ENCODE results near the gene EIF5A. TPM values are rescaled to one million over a fixed set of nuclear protein-coding genes. Genes with fewer than 3 reads are reported as not detected.
A peak's percentile ranks its signal among the peaks of the same experiment; 100 is the strongest.

Gene EIF5A
- polyA plus RNA-seq, 2 of the 4 experiments (the other 2 are of a cell fraction), result 969 to 1,918 TPM

DNA sequence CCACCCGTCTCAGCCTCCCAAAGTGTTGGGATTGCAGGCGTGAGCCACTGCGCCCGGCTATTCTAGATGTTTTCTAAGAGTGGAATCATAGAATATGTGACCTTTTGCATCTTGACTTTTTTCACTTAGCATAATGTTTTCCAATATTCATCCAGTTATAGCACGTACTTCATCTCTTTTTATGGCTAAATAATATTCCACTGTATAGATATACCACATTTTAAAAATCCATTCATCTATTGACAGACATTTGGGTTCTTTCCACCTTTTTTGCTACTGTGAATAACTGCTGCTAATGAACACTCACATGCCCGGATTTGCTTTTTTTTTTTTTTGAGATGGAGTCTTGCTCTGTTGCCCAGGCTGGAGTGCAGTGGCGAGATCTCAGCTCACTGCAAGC lies 3.2 kb upstream of the EIF5A start (continued):
- TF ChIP-seq EP300 (IDR thresholded peaks at IDR 0.05) (no peak), CEBPB (IDR thresholded peaks at IDR 0.05) (no peak), HDAC2 (IDR thresholded peaks at IDR 0.05) (no peak)

DNA sequence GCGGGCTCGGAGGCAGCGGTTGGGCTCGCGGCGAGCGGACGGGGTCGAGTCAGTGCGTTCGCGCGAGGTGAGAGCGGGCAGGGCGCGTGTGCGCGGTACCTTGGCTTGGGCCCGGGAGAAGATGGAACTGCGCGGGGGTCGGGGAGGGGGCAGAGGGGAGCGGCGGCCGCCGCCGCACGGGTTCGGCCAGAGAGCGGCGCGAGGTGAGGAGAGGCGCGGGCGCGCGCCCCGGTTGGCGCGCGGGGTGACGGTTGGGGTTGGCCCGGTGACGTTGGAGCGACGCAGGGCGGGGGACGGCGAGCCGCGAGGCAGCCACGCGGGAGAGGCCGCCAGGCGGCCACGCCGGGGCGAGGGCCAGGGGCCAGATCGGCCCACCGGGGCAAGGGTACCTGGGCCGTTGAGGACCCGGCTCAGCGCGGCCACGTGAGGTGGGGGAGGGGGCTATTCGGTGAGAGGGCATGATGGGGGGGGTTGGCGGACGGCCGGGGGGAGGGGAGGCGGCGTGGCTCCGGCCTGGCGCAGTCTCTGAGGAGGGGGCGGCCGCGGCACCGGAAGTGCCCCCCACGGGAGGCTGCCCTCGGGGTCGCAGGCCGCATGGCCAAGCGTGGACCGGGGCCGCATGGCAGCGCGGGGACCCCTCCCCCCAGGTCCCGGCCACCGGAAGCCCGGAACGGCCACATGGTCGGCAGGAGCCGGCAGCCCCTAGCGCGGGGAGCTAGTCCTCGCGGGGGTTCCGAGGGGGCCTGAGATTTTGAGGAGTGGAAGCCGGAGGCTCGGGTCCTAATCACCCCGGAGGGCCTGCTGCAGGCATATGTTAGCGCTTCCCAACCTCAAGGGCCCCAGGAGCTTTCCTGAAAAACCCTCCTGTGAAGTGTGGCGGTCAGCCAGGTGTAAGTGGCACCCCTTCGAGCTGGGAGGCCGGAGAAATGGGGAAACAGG lies 527 bp downstream of the EIF5A start:
- peak overlapping the region; percentile 95 for H3K4me2 ChIP-seq
- H3K4me3 ChIP-seq, result peak overlapping the region; percentile 98
- peak overlapping the region; percentile 98 to 100 for H3K27ac ChIP-seq
- ChIA-PET POLR2A (interaction anchor here (0.5 to 1.1 kb wide), 2 partner anchors 96 to 176 kb away, joined by 3 to 4 read pairs; partner anchors contain the start of genes POLR2A and TMEM256), CTCF (interaction anchor here (0.9 to 4.5 kb wide), 4 partner anchors 10 to 36 kb away, joined by 3 to 22 read pairs (median 5); no protein-coding TSS in a partner anchor)
- peaks cover 37% of the 10 kb centered on the region for H3K4me1 ChIP-seq
- FAIRE-seq, result no peak
- no peaks in the 10 kb centered on the region for H3K9me3 ChIP-seq
- WGBS (ENCODE audit: missing lambda C conversion rate), result 1% methylated on average over 17 of the region's 104 CpGs
- TF ChIP-seq RARB (CRISPR knock-in tag; IDR thresholded peaks at IDR 0.05) (no peak), POLR2AphosphoS2 (conservative IDR thresholded peaks at IDR 0.05; ENCODE audit: low read length) (peak; percentile 76; the same call in 1 of the 2 replicates), PHF8 (IDR thresholded peaks at IDR 0.05; ENCODE audit: borderline replicate concordance, low read depth) (peak; percentile 57), EHF (CRISPR knock-in tag; IDR thresholded peaks at IDR 0.05) (peak; percentile 33; the same call in 1 of the 2 replicates), SMC3 (IDR thresholded peaks at IDR 0.05) (no peak), JUNB (IDR thresholded peaks at IDR 0.05) (no peak), ZSCAN20 (CRISPR knock-in tag; IDR thresholded peaks at IDR 0.05) (no peak), MYC (IDR thresholded peaks at IDR 0.05; ENCODE audit: borderline replicate concordance, low read length) (peak; percentile 99), HOXA7 (CRISPR knock-in tag; IDR thresholded peaks at IDR 0.05) (peak; percentile 89), TFCP2L1 (CRISPR knock-in tag; IDR thresholded peaks at IDR 0.05) (peak; percentile 76; the same call in 1 of the 2 replicates), BHLHE40 (IDR thresholded peaks at IDR 0.05; ENCODE audit: low read depth, low read length) (no peak), JUN (IDR thresholded peaks at IDR 0.05) (peak in 1 of 2 experiments; percentile 71; a peak in 4 of 5 replicates), FOSB (CRISPR knock-in tag; IDR thresholded peaks at IDR 0.05) (peak; percentile 80; the same call in 1 of the 2 replicates), FOSL2 (IDR thresholded peaks at IDR 0.05) (no peak), FOSL2 (CRISPR knock-in tag; IDR thresholded peaks at IDR 0.05) (peak; percentile 2; the same call in 1 of the 2 replicates), TP53 (CRISPR knock-in tag; IDR thresholded peaks at IDR 0.05) (peak; percentile 85)
- TF ChIP-seq, protein P1, sequence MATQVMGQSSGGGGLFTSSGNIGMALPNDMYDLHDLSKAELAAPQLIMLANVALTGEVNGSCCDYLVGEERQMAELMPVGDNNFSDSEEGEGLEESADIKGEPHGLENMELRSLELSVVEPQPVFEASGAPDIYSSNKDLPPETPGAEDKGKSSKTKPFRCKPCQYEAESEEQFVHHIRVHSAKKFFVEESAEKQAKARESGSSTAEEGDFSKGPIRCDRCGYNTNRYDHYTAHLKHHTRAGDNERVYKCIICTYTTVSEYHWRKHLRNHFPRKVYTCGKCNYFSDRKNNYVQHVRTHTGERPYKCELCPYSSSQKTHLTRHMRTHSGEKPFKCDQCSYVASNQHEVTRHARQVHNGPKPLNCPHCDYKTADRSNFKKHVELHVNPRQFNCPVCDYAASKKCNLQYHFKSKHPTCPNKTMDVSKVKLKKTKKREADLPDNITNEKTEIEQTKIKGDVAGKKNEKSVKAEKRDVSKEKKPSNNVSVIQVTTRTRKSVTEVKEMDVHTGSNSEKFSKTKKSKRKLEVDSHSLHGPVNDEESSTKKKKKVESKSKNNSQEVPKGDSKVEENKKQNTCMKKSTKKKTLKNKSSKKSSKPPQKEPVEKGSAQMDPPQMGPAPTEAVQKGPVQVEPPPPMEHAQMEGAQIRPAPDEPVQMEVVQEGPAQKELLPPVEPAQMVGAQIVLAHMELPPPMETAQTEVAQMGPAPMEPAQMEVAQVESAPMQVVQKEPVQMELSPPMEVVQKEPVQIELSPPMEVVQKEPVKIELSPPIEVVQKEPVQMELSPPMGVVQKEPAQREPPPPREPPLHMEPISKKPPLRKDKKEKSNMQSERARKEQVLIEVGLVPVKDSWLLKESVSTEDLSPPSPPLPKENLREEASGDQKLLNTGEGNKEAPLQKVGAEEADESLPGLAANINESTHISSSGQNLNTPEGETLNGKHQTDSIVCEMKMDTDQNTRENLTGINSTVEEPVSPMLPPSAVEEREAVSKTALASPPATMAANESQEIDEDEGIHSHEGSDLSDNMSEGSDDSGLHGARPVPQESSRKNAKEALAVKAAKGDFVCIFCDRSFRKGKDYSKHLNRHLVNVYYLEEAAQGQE (IDR thresholded peaks at IDR 0.05), result peak; percentile 59
- TF ChIP-seq, protein P2, sequence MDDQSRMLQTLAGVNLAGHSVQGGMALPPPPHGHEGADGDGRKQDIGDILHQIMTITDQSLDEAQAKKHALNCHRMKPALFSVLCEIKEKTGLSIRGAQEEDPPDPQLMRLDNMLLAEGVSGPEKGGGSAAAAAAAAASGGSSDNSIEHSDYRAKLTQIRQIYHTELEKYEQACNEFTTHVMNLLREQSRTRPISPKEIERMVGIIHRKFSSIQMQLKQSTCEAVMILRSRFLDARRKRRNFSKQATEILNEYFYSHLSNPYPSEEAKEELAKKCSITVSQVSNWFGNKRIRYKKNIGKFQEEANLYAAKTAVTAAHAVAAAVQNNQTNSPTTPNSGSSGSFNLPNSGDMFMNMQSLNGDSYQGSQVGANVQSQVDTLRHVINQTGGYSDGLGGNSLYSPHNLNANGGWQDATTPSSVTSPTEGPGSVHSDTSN (IDR thresholded peaks at IDR 0.05), result peak; percentile 10; the same call in 1 of the 2 replicates
- TF ChIP-seq, protein P3, sequence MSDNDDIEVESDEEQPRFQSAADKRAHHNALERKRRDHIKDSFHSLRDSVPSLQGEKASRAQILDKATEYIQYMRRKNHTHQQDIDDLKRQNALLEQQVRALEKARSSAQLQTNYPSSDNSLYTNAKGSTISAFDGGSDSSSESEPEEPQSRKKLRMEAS (IDR thresholded peaks at IDR 0.05), result peak; percentile 97
- TF ChIP-seq, protein P4, sequence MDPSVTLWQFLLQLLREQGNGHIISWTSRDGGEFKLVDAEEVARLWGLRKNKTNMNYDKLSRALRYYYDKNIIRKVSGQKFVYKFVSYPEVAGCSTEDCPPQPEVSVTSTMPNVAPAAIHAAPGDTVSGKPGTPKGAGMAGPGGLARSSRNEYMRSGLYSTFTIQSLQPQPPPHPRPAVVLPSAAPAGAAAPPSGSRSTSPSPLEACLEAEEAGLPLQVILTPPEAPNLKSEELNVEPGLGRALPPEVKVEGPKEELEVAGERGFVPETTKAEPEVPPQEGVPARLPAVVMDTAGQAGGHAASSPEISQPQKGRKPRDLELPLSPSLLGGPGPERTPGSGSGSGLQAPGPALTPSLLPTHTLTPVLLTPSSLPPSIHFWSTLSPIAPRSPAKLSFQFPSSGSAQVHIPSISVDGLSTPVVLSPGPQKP (IDR thresholded peaks at IDR 0.05; ENCODE audit: low read depth, low read length), result no peak
- TF ChIP-seq, protein P5, sequence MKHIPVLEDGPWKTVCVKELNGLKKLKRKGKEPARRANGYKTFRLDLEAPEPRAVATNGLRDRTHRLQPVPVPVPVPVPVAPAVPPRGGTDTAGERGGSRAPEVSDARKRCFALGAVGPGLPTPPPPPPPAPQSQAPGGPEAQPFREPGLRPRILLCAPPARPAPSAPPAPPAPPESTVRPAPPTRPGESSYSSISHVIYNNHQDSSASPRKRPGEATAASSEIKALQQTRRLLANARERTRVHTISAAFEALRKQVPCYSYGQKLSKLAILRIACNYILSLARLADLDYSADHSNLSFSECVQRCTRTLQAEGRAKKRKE (CRISPR knock-in tag; IDR thresholded peaks at IDR 0.05; ENCODE audit: low read depth), result peak; percentile 70; the same call in 1 of the 2 replicates
- peak; percentile 52 for DNase-seq (ENCODE audit: low read depth in 1 of 2, low spot score in 1 of 2)
- peak; percentile 7 to 44 for ATAC-seq

Data from A549 (cell line).